Ureter (tissue), 1 donor: ENCODE results near the gene ISOC1. TPM values are rescaled to one million over a fixed set of nuclear protein-coding genes. Genes with fewer than 3 reads are reported as not detected.

Source experiments
- DNase-seq: peaks from one replicate; pipeline ENCODE4 v3.0.0-alpha.2; 2020; ENCODE audit warnings: low spot score
- total RNA-seq: library from RNA; stranded (reverse); gene quantifications from one replicate; pipeline ENCODE4 v1.2.4, GENCODE V29; 2023
- donor health status: DM: yes; HTN: yes; CAD: no.

ISOC1 gene
- total RNA-seq, 1 donor from 2014 or later: 21.1 TPM

GRCh38 chr5:129125819-129126218 is 31.3 kb downstream of the ISOC1 start:
- no peak for DNase-seq

DNA sequence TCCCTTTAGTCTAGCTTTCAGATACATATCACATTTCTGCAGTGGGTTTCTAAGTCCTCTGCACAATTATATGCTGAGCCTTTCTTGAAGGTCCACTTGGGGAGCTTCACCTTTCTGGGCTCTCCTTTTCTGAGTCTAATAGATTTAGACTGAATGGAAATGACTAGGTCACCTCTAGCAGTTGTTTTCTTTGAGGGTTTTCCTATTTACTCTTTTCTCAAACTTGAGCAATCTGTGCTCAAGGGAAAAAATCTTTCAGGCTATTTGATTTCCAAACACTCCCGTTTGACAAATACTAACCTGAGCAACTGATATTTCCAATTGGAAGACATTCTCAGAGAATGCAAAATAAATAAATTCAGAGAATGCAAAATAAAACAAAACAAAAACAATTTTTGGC is 39.0 kb downstream of the ISOC1 start:
- DNase-seq: no peak

- DNase-seq: no peak
These were observed 41.1 kb downstream of the ISOC1 start for GRCh38 chr5:129135633-129136032.

DNA sequence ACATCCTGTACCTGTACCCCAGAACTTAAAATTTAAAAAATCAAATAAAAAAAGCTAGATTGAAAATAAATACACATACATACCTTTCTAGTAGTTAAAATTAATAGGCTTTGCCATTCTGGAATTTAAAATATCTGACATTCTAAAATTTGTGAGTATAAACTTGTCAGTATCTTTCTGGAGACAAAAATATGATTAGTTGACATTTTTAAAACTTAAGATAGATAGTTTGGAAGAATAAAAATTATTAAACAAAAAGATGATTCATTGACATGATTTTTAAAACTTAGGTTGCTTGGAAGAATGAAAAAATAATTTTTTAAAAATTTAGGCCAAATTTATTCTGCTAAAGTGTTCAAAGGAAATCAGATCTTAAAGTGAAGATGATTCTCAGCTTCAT is 43.1 kb downstream of the ISOC1 start:
- DNase-seq: no peak

DNA sequence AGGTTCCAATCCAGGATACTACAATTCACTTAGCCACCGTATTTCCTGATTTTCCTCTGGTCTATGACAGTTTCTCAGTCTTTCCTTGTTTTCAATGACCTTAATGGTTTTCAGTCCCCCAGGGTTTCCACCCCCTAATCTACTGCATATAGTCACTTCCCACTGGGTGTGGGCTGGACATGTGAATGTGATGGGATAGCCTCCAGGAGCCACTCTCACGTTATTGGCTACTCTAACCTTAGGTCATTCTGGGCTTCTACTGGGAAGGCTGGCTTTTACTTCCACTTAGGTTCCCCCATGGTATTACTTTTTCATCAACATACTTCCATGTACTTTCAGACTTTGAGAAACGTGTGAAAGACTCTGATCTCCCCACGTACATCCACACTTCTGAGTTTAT is 46.5 kb downstream of the ISOC1 start:
- no peak for DNase-seq

- DNase-seq: no peak
These were observed 47.1 kb downstream of the ISOC1 start for GRCh38 chr5:129141696-129142095.

GRCh38 chr5:129155876-129156275 is 61.3 kb downstream of the ISOC1 start:
- no peak for DNase-seq

GRCh38 chr5:129161830-129162229 is 67.3 kb downstream of the ISOC1 start:
- DNase-seq: no peak

Other genes starting within 250 kb of the ISOC1 start
- 7.1 TPM for gene SLC27A6, start 129.3 kb upstream of the ISOC1 start, total RNA-seq